Body of pancreas (tissue), 4 donors: ENCODE data around the gene DTX1.

Experiments used
- CTCF ChIP-seq, 7 experiments: fragments of 450-650 bp in 4 of 7; fragments of 200-600 bp in 3 of 7; sonication (generic) in 3 of 7; IDR thresholded peaks; one replicate each; pipeline ENCODE4 v1.5.1; 2016 to 2019; ENCODE audit warnings: antibody characterized with exemption in 7 of 7
- POLR2A ChIP-seq, 3 donors: fragments of 450-650 bp; IDR thresholded peaks; one replicate each; pipeline ENCODE4 v1.6.1; 2016; ENCODE audit warnings: antibody characterized with exemption in 3 of 3, mild to moderate bottlenecking in 2 of 3

DNA sequence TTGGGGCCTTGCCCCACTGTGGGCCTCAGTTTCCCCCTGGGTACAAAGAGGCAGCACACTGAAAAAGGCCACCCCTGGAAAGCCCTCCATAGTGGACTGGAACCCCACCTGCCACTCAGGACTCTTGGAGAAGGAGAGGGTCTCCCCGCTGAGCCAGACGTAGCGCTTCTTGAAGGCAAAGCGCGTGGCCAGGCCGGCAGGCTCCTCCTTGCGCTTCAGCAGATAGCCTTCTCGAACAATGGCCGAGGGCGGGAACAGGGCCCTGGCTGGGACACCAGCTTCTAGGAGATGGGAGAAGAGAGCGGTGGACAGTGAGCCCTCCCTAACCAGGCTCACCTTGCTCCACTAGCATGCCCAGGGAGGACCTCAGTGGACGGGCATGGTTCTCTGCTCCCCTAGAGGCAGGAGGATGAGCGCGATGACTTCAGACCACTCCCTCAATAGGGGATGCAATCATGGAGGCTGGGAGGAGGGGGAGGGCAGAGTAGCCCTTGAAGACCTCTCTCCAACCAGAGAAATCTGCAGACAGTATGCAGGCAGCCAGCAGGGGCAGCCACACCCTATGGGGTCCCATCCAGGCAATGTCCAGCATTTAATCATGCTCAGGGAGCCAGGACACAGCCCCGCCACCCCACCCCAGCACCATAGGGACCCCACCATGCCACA, 49.2 kb downstream of the DTX1 start:
- TF ChIP-seq CTCF (IDR thresholded peaks at IDR 0.05): no peak
- TF ChIP-seq POLR2A (IDR thresholded peaks at IDR 0.05): no peak
